ENCODE results near the gene ZMYND19.
"Not testable (repeated sequence)": the region's sequence is repeated elsewhere in the genome, so short reads cannot be mapped to it uniquely, and the experiment has no call there.

Gene ZMYND19

GRCh38 chr9:137590469-137591383 is at the start of gene ZMYND19:
ZMYND19 (minus strand) TSS chr9:137590512; CDS start chr9:137590263, 249 bp downstream.
- peak; percentile 96 for DNase-seq

- DNase-seq = no peak
Observed at GRCh38 chr9:137639303-137640051, 49.2 kb upstream of the ZMYND19 start.

GRCh38 chr9:137638680-137639079 is 48.4 kb upstream of the ZMYND19 start:
- DNase-seq = no peak

GRCh38 chr9:137634016-137634415 is 43.7 kb upstream of the ZMYND19 start:
- DNase-seq = no peak

GRCh38 chr9:137632230-137633161 is 42.2 kb upstream of the ZMYND19 start:
- no peak for DNase-seq

GRCh38 chr9:137631345-137632229 is 41.3 kb upstream of the ZMYND19 start:
- DNase-seq = no peak

GRCh38 chr9:137630679-137631078 is 40.4 kb upstream of the ZMYND19 start:
- DNase-seq = no peak

GRCh38 chr9:137630126-137630525 is 39.8 kb upstream of the ZMYND19 start:
- no peak for DNase-seq

- DNase-seq = not testable (repeated sequence)
Observed at GRCh38 chr9:137627406-137627805, 37.1 kb upstream of the ZMYND19 start.

- DNase-seq = no peak
Observed at GRCh38 chr9:137626464-137626863, 36.2 kb upstream of the ZMYND19 start.

- DNase-seq = not testable (repeated sequence)
Observed at GRCh38 chr9:137622211-137622610, 31.9 kb upstream of the ZMYND19 start.

- DNase-seq = peak; percentile 58
Observed at GRCh38 chr9:137621131-137621757, 30.9 kb upstream of the ZMYND19 start.

- DNase-seq = no peak
Observed at GRCh38 chr9:137620581-137620980, 30.3 kb upstream of the ZMYND19 start.

- no peak for DNase-seq
Observed at GRCh38 chr9:137620048-137620405, 29.7 kb upstream of the ZMYND19 start.

GRCh38 chr9:137619240-137620047 is 29.1 kb upstream of the ZMYND19 start:
- peak; percentile 65 for DNase-seq

- DNase-seq = peak; percentile 94
Observed at GRCh38 chr9:137618105-137619067, 28.1 kb upstream of the ZMYND19 start, which contains the start of gene EHMT1. EHMT1 (plus strand) TSS chr9:137619005; CDS start chr9:137619029, 24 bp downstream.

- no peak for DNase-seq
Observed at GRCh38 chr9:137615387-137615871, 25.1 kb upstream of the ZMYND19 start.

GRCh38 chr9:137614631-137615386 is 24.5 kb upstream of the ZMYND19 start:
- no peak for DNase-seq
